GM20000 (cell line): Measurements from ENCODE around the gene PBX1.
"Not testable (repeated sequence)": the region's sequence is repeated elsewhere in the genome, so short reads cannot be mapped to it uniquely, and the experiment has no call there.

Source experiments
- DNase-seq: peaks from one replicate; pipeline ENCODE4 v3.0.0; 2012; ENCODE audit warnings: low spot score
- TF ChIP-seq, protein P1 (sequence below): IDR thresholded peaks from 2 replicates; pipeline ENCODE4 v1.5.1; 2012; ENCODE audit warnings: mild to moderate bottlenecking, control low read depth; ENCODE audit errors: extremely low read depth, missing control alignments

Gene PBX1

DNA sequence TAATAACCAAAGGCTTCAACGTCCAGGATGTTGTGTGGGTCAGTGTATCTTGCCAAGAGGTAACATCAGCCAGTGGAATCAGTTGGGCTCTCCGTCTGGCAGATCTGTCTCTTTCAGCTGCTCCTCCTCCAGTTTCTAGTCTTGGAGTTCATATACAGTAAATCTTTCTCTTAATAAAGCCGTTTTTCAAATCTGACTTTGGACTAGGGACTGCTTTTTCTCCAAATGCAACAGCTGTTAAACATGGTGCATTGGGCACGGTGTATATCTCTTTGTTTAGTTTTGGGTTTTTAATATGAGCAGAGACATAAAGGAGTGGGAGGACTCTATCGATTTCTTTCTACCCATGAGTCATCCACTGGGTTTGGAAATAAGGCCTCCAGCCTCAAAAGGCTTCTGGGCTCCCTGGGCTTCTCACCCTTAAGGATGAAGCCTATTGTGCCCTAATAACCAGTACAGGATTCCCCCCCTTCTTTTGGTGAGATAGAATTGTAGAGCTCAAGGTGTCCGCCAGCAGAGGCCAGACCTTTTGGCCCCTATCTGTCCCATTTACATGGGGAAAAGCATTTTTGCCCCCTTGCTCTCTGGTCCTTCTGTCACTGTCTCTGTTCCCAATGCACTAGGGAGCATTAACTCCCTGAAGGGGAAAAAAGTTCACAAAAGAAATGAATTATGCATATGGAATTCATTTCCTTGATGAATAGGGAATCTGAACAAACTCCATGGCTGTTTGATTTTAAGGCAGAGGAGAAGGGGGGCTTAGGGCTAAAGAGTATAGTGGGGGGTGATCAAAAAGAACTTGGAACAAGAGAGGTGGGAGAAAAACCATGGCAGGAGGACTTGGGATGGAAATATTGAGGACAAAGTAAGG lies 86.0 kb downstream of the PBX1 start:
- TF ChIP-seq, protein P1, sequence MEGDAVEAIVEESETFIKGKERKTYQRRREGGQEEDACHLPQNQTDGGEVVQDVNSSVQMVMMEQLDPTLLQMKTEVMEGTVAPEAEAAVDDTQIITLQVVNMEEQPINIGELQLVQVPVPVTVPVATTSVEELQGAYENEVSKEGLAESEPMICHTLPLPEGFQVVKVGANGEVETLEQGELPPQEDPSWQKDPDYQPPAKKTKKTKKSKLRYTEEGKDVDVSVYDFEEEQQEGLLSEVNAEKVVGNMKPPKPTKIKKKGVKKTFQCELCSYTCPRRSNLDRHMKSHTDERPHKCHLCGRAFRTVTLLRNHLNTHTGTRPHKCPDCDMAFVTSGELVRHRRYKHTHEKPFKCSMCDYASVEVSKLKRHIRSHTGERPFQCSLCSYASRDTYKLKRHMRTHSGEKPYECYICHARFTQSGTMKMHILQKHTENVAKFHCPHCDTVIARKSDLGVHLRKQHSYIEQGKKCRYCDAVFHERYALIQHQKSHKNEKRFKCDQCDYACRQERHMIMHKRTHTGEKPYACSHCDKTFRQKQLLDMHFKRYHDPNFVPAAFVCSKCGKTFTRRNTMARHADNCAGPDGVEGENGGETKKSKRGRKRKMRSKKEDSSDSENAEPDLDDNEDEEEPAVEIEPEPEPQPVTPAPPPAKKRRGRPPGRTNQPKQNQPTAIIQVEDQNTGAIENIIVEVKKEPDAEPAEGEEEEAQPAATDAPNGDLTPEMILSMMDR, result no peak
- DNase-seq, result no peak

GRCh38 chr1:164645921-164646320 lies 86.9 kb downstream of the PBX1 start:
- no peak for DNase-seq
- TF ChIP-seq, protein P1, result no peak

DNA sequence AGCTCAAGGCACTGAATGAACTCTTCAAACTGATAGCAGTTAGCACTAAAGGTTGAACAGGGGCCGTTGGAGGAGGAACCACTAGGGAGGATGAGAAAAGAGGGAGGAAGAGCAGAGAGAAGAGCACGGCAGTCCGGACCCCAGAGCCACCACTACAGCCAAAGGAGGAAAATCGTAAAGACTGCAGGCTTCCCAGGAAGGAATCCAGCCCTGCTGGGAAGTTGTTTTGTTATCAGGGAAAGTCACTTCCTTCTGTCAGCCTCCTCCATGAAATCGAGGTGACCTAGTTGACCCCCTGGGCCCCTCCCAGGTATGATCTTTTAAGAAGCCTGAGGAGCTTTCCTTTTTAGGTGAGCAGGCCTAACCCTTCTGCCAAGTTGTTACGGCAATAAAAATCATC lies 88.2 kb downstream of the PBX1 start:
- TF ChIP-seq, protein P1, result no peak
- no peak for DNase-seq

- TF ChIP-seq, protein P1, result no peak
- DNase-seq, result no peak
Observed at GRCh38 chr1:164648636-164649035, 89.7 kb downstream of the PBX1 start.

DNA sequence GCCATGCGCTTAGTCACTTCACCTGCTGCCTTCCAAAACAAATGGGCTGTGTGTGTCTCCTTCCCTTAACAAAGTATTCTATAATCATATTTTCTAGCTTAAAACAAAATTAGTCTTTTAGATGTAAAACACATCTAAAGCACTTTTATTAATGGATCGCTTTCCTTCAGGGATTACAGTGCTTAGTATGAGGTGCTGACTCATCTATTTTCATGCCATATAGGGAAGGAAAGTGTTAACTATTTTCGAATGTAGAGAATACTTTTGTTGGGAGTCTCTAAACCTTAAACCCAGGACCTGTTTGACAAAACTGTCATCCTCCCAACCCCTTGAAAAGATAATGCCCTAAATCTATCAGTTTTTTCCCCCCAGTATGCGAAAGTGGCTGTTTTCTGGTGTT lies 90.2 kb downstream of the PBX1 start:
- TF ChIP-seq, protein P1, result no peak
- DNase-seq, result no peak

DNA sequence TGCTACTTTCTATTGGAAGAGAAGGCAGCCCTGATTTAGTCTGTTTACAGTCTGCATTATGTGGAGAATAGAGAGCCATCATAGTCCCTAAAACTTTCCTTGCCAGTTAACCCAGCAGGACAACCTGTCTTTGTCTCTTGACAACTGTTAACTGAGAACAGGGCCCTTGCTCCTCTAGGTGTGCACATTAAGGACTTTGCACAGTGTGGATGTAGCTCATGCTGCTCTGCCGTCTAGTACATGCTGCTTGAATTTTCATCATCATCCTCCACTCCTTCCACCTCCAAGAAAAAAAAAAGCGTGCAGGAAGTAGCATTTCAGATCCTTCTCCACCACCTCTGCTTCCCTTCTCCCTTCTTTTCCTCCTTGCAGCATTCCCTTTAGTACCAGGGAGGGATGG lies 91.5 kb downstream of the PBX1 start:
- DNase-seq, result no peak
- TF ChIP-seq, protein P1, result no peak

DNA sequence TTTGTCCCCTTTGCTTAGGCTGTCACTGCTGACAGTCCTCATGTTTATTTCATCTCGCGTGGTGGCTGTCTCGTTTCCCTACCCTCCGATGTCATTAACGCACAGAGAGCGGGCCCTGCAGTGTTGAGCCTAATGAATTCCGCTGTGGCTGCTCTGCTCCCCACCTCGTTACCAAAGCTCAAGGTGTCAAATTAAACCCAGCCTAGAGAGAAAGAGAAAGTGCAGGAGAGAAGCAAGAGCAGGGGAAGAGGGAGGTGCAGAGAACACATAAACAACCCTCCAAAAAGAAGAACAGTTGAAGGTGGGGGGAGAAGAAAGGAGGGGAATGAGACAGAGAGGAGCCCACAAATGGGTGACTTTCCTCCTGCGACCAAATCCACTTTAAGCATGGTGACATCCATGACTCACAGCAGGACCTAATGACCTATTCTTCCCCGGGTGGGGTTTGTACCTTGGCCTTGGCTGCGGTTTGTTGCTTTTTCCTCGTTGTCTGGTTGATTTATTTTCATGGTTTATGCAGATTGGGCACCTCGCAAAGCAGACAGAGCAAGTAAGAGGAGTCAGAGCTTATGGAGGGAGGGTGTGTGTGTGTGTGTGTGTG lies 92.5 kb downstream of the PBX1 start:
- TF ChIP-seq, protein P1, result no peak
- DNase-seq, result no peak

DNA sequence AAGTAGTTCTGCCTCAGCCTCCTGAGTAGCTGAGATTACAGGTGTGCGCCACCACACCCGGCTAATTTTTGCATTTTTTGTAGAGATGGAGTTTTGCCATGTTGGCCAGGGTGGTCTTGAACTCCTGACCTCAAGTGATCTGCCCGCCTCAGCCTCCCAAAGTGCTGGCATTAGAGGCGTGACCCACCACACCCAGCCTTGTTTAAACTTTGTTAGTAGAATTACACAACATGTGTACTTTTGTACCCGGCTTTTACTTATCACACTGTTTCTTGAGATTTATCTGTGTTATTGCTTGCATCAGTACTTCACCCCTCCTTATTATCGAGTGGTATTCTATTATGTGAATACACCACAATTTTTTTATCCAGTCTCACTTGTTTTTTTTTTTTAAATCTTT lies 94.0 kb downstream of the PBX1 start:
- DNase-seq, result not testable (repeated sequence)
